HepG2 (cell line): ENCODE results near the gene TAF3. TPM values are rescaled to one million over a fixed set of nuclear protein-coding genes. Genes with fewer than 3 reads are reported as not detected.

ENCODE experiments used
- ATAC-seq: fragments of 200-7000 bp; cut with Tn5 transposase; 3 replicates; pipeline ENCODE4 v1.9.1; 2020; ENCODE audit warnings: mild to moderate bottlenecking, moderate library complexity
- BruUV-seq: library from RNA; stranded (reverse); fragments of 400-500 nt; replicated peaks from 2 replicates; lab custom pipeline; 2021; lab: Mats Ljungman, UMichigan
- CTCF ChIA-PET: fragments of 300-600 bp; formaldehyde crosslinking; extraction: SDS; loops from one replicate; lab custom pipeline; 2021; ENCODE audit warnings: low total read pairs, inconsistent platforms, low intra/inter-chr PET ratio; lab: Yijun Ruan, JAX
- POLR2A ChIA-PET: fragments of 350-600 bp; sonication (Branson Sonifier 250); formaldehyde crosslinking; loops from one replicate; lab custom pipeline; 2020; ENCODE audit warnings: antibody characterized with exemption, inconsistent platforms; lab: Yijun Ruan, JAX
- DNase-seq: peaks from one replicate; pipeline ENCODE4 v3.0.0-alpha.2; 2015; ENCODE audit warnings: low spot score
- FAIRE-seq: peaks from 3 replicates; lab custom pipeline; 2011; peaks lifted over from hg19 to GRCh38; lab: Jason Lieb, UNC
- H2AFZ ChIP-seq: one replicate; pipeline ENCODE4 v1.6.1; 2011; ENCODE audit warnings: low read length, inconsistent platforms
- H3K27ac ChIP-seq: fragments of 300-600 bp; 3 replicates; pipeline ENCODE4 v1.8.0; 2011; ENCODE audit warnings: mixed run types, mild to moderate bottlenecking, mixed read lengths, low read length, inconsistent platforms; ENCODE audit not compliant: insufficient read depth; ENCODE audit errors: extremely low read length
- H3K27me3 ChIP-seq, 2 experiments: fragments of 200-600 bp in 1 of 2; 2 replicates in 1 of 2; 3 replicates in 1 of 2; pipeline versions ENCODE4 v1.6.0 to v1.8.0; 2011; ENCODE audit warnings: low read length in 2 of 2, mild to moderate bottlenecking in 2 of 2, moderate library complexity in 2 of 2, inconsistent platforms in 1 of 2; ENCODE audit not compliant: insufficient read depth in 2 of 2, control insufficient read depth in 1 of 2
- H3K36me3 ChIP-seq, 2 experiments: fragments of 200-600 bp in 1 of 2; replicated peaks in 1 of 2; 2 replicates in 1 of 2; 3 replicates in 1 of 2; pipeline versions ENCODE4 v1.5.1 to v1.8.0; 2011; ENCODE audit warnings: low read length in 2 of 2, inconsistent platforms in 1 of 2; ENCODE audit not compliant: insufficient read depth in 2 of 2, control insufficient read depth in 1 of 2
- H3K4me1 ChIP-seq: 2 replicates; pipeline ENCODE4 v1.5.1; 2012; ENCODE audit warnings: low read length, inconsistent platforms; ENCODE audit not compliant: insufficient read depth
- H3K4me2 ChIP-seq: 2 replicates; pipeline ENCODE4 v1.6.0; 2011; ENCODE audit warnings: low read depth, low read length, inconsistent platforms
- H3K4me3 ChIP-seq, 3 experiments: fragments of 200-600 bp in 1 of 3; sonication (generic), shearing (Covaris generic) in 1 of 3; replicated peaks in 1 of 3; 2 replicates each; pipeline ENCODE4 v1.5.1; 2011 to 2016; ENCODE audit warnings: low read length in 3 of 3, inconsistent platforms in 2 of 3, low read depth in 2 of 3, mild to moderate bottlenecking in 2 of 3, control low read depth in 1 of 3, mixed read lengths in 1 of 3; ENCODE audit not compliant: insufficient read depth in 1 of 3
- H3K79me2 ChIP-seq: one replicate; pipeline ENCODE4 v1.6.1; 2011; ENCODE audit warnings: low read length, inconsistent platforms; ENCODE audit not compliant: insufficient read depth
- H3K9ac ChIP-seq: 2 replicates; pipeline ENCODE4 v1.6.0; 2011; ENCODE audit warnings: mild to moderate bottlenecking, low read depth, low read length, inconsistent platforms; ENCODE audit not compliant: insufficient read depth
- H3K9me3 ChIP-seq: 2 replicates; pipeline ENCODE4 v1.5.1; 2012; ENCODE audit warnings: mild to moderate bottlenecking, low read length
- H4K20me1 ChIP-seq: 2 replicates; pipeline ENCODE4 v1.6.0; 2011; ENCODE audit warnings: inconsistent platforms, mild to moderate bottlenecking, low read length, moderate library complexity; ENCODE audit not compliant: insufficient read depth
- FLYWCH1 ChIP-seq: sonication (generic); formaldehyde crosslinking; IDR thresholded peaks from 2 replicates; pipeline ENCODE4 v1.8.1; 2023; ENCODE audit warnings: mild to moderate bottlenecking, missing genetic modification reagents
- MLLT10 ChIP-seq: sonication (generic); formaldehyde crosslinking; IDR thresholded peaks from 2 replicates; pipeline ENCODE4 v1.4.0; 2020; ENCODE audit warnings: missing genetic modification reagents
- MXD4 ChIP-seq: IDR thresholded peaks from 2 replicates; pipeline ENCODE4 v1.6.1; 2016; ENCODE audit warnings: mild to moderate bottlenecking, missing biosample characterization, missing genetic modification reagents
- SCMH1 ChIP-seq: sonication (generic); formaldehyde crosslinking; IDR thresholded peaks from 2 replicates; pipeline ENCODE4 v1.9.0; 2021; ENCODE audit warnings: missing genetic modification reagents, mild to moderate bottlenecking, borderline replicate concordance
- ZBTB34 ChIP-seq: sonication (generic); formaldehyde crosslinking; IDR thresholded peaks from 2 replicates; pipeline ENCODE4 v1.8.0; 2022; ENCODE audit warnings: mild to moderate bottlenecking, missing genetic modification reagents
- ZC3H13 ChIP-seq: sonication (generic); formaldehyde crosslinking; IDR thresholded peaks from 2 replicates; pipeline ENCODE4 v1.8.1; 2023; ENCODE audit warnings: mild to moderate bottlenecking, missing genetic modification reagents, moderate library complexity
- ZNF234 ChIP-seq: sonication (generic); formaldehyde crosslinking; conservative IDR thresholded peaks from 2 replicates; pipeline ENCODE4 v1.5.1; 2020; ENCODE audit warnings: mild to moderate bottlenecking, missing genetic modification reagents
- ZNF790 ChIP-seq: sonication (generic); formaldehyde crosslinking; IDR thresholded peaks from 2 replicates; pipeline ENCODE4 v1.8.0; 2022; ENCODE audit warnings: missing genetic modification reagents, mild to moderate bottlenecking, borderline replicate concordance
- WGBS: methylation state at CpG from one replicate; pipeline ENCODE4 v1.1.6; 2017; ENCODE audit warnings: low lambda C conversion rate; 5-methylcytosine and 5-hydroxymethylcytosine counted together
- in situ Hi-C: cut with HindIII; loops from 2 replicates; pipeline ENCODE4 v1.10.0; 2017; ENCODE audit warnings: low pct_unique_long_range_greater_than_20kb; ENCODE audit not compliant: extremely low pct_ligation_motif_present
- intact Hi-C: fragments of 100-400 bp; cut with micrococcal nuclease; formaldehyde crosslinking; loops from one replicate; pipeline ENCODE4 v1.10.0; 2022; ENCODE audit not compliant: unreplicated experiment
- polyA plus RNA-seq, 8 experiments: library from polyadenylated mRNA; depleted of rRNA in 3 of 8; stranded (reverse) in 7 of 8; unstranded in 1 of 8; fragments of >200 nt; fragmentation: Illumina TruSeq in 4 of 8; extraction: Trizol in 4 of 8; gene quantifications; 2 replicates each; pipeline versions ENCODE4 v1.2.1 to v1.2.3, GENCODE V29; 2011 to 2016; ENCODE audit warnings: low read depth in 4 of 8, missing spikeins in 1 of 8, mixed read lengths in 1 of 8; ENCODE audit not compliant: insufficient read depth in 1 of 8
- total RNA-seq, 5 experiments: library from RNA; depleted of rRNA; stranded (reverse); fragments of >200 nt; fragmentation: Illumina TruSeq; extraction: Trizol; gene quantifications; 2 replicates each; pipeline ENCODE4 v1.2.3, GENCODE V29; 2016; ENCODE audit warnings: low read depth in 1 of 5

TAF3 gene
- total and polyA plus RNA-seq, 2 of the 13 experiments (the other 11 are each of a cell fraction or from before 2014, with no cell fraction given) = 1.7 to 2.9 TPM

DNA sequence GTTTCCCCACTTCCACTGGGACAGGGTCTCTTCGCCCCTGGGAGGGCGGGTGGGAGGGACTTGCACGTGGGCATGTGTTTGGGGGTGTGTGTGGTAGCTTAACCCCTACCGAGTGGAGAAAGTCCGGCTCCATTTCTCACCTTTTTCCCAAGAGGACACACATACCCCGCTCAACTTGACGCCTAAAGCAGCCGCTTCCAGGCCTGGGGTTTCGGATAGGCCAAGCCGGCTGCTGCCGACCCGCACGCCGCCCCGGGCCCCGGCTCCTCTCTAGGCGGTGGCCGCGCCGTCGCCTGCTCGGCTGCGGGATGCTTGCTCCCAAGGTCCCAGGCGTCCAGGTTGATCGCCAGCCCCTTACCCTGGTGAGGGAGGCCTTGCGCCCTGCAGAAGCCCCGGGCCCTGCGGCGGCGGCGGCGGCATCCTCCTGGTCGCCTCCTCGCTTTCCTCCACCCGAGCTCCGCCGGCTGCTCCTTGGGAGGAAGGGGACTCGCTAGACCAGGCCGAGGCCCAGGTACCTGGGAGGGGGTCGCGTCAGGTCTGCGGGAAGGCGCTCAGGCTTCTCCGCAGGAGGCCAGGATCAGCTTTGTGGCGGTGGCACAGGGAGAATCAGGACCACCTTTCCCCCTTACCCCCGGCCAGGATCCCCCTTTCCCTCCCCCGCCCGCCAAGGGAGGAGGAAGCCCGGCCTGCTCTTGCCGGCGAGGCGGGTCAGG is 233.0 kb downstream of the TAF3 start (continued):
- TF ChIP-seq ZBTB34 (CRISPR knock-in tag) (no peak), MLLT10 (CRISPR knock-in tag) (no peak), FLYWCH1 (CRISPR knock-in tag) (no peak), SCMH1 (CRISPR knock-in tag) (no peak)

- Histone ChIP-seq H3K79me2 (no peaks in the 10 kb centered on the region), H4K20me1 (peaks cover 29% of the 10 kb centered on the region; the same call in 1 of the 2 replicates), H3K9ac (no peak overlapping the region), H3K27me3 (peaks cover 17 to 79% of the 10 kb centered on the region in 2 experiments), H3K4me2 (no peak overlapping the region), H3K36me3 (no peaks in the 10 kb centered on the region), H2AFZ (no peak overlapping the region), H3K4me3 (no peak overlapping the region), H3K9me3 (no peaks in the 10 kb centered on the region), H3K27ac (no peak overlapping the region), H3K4me1 (peaks cover 15% of the 10 kb centered on the region; the same call in 1 of the 2 replicates)
- no TSS peak for BruUV-seq
- no peak for ATAC-seq
- no peak for FAIRE-seq
- intact Hi-C loops (no loop called here), in situ Hi-C loops (no loop called here)
- TF ChIP-seq ZNF790 (CRISPR knock-in tag) (no peak), MXD4 (no peak), ZNF234 (CRISPR knock-in tag) (no peak), ZC3H13 (CRISPR knock-in tag) (no peak)
- ChIA-PET POLR2A (no interaction called here), CTCF (no interaction called here)
- 64% methylated on average over 26 of the region's 29 CpGs for WGBS
- DNase-seq = no peak
Measured at GRCh38 chr10:8051851-8052257, 233.5 kb downstream of the TAF3 start.
